GM19099 (cell line): Measurements from ENCODE around the gene STX3.

Source experiments
- POLR2A ChIP-seq: IDR thresholded peaks from 3 replicates; pipeline ENCODE4 v1.6.1; 2011; ENCODE audit warnings: low read depth; ENCODE audit not compliant: insufficient read length; ENCODE audit errors: extremely low read depth

STX3 gene

DNA sequence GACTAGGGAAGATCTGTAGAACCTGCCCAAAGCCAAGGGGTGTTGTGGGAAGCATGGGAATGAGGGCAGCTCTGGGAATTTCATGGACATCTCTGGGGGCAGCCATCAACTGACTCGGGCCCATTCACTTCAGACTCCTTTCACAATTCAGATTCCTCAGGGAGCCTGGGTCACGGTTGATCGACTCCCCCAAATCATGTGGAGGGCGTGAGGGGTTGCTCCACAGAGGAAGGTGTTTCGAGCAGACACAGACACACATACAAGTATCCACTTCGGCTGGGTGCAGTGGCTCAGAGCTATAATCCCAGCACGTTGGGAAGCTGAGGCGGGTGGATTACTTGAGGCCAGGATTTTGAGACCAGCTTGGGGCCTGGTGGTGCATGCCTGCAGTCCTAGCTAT lies 15.7 kb downstream of the STX3 start:
- TF ChIP-seq POLR2A, result no peak

DNA sequence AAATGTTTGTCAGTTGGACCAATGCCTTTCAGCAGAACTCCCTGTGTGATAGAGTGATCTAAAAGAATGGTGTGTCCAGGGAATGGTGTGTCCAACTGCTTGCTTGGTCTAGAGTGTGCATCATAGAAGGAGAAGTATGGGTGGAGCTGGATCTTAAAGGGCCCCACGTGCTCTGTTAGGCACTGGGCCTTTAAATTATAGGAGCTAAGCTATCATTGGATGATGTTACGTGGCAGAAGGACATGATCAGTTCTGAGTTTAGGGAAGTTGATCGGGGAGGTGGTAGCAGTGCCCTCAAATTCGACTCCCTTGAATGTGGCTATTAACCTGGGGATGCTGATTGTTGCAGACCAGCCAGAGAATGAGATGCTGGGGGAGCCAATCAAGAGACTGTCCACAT lies 16.4 kb downstream of the STX3 start:
- no peak for TF ChIP-seq POLR2A

DNA sequence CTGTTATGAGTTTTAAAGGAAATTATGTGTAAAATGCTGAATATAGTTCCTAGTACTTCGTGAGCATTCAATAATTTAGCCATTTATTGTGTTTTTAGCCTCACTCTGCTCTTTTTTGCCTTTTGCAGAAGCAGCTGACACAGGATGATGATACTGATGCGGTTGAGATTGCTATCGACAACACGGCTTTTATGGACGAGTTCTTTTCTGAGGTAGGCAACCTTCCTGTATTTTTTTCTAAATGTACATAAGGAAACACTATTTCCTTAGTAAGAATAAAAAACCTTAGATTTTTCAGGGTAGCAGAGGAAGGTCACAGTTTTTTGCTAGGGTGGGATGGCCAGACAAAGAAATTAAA lies 17.9 kb downstream of the STX3 start:
- TF ChIP-seq POLR2A, result no peak

DNA sequence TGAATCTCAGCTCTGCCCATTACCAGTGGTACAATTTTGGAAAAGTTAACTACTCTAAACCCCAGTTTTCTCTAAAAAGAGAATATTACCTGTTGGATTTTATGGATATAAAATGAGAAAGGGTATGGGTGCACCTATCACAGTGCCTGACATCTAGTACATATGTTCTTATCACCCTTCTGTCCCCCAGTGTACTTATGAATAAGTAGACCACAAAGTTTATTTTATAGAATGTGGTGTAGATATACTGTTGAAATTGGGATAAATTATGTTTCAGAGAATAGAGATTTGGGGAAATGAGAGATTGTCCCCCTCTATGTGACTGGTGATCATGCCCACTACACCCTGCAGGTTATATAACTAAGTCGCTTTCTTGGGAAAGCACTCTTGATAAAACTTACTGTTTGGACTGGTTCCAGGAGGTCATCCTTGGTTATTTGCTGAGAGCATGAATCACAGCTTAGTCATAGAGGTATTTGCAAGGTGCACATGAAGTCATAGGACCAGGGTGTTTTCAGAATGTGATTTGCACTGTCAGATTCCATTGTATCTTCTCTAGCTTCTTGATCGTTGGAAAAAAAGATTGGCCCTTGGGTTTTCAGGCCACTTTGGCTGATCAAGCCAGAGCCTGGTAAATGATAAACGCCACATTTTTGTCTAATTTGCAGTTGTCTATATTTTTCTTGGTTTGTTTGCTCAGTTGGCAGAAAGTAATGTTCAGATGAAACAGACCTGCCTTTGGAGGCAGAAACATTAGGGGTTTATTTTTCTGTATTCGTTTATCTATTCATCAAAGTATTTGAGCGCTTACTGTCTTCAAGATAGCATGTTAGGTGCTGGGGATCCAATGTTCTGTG lies 21.3 kb downstream of the STX3 start:
- no peak for TF ChIP-seq POLR2A

DNA sequence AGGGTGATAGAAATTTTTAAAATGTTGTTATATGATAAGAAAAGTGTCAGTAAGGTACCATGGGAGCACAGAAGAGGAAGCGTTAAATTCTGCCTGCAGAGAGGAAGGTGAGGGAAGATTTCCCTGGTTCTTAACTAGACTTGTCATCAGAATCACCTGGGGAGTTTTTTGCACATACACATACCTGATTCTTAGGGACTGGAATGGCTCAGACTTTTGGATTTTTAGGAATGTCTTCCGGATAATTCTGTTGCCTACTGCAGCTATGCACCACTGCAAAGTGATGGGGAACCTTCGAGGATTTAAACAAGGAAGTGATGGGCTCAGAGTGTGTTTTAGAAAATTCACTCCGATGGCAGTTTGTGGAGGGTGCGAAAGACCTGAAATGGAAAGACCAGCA lies 21.9 kb downstream of the STX3 start:
- no peak for TF ChIP-seq POLR2A

DNA sequence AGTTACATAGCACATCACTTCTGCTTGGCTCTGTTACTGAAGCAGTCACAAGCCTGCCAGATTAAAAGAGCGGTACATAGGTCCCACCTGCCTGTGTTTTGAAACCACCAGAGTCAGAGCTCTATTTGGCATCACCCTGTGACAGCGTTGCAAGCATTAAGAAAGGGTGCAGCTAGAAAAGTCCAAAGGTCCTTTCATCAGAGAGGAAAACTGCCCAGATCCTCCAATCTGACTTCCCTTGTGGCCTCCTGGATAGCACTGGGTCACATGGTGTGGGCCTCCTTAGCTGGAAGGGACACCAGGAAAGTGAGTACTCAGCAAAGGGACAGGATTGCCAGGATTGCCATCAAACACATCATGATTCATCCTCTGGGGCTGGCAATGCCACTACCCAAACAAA lies 22.9 kb downstream of the STX3 start:
- TF ChIP-seq POLR2A, result no peak

DNA sequence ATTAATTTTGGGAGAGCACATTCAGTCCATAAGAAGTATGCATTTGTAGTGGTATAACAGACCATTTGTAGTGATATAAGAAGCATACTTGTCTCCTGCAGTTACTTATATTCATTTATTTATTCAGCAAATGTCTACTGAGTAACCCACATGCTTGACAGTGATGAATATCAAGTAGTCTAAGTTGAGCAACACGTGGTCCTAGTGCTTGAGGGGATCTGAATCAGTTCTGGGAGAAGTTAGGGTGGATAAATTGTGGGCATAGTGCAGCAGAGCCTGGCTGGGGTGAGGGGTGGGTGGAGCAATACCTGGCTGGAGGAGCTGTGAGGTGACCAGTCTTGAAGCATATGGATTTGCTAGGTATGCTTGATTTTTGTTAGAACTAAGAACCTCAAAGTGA lies 24.3 kb downstream of the STX3 start:
- TF ChIP-seq POLR2A, result no peak

DNA sequence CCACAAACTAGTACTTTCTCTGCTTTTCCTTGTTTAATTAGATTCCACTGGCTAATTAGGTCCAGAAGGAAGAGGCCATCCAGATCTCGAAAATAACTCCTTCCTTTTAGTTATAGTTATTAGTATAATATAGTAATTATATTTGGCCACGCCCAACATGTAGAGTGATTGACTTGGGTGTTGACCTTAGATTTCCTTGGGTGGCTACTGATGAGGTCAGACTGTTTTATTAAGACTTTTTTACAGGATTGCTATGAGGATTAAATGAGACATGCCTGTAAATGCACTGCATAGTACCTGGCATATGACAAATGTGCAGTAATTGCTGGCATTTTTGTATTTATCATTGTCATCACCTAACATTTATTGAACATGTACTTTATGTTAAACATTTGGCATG lies 26.9 kb downstream of the STX3 start:
- no peak for TF ChIP-seq POLR2A

DNA sequence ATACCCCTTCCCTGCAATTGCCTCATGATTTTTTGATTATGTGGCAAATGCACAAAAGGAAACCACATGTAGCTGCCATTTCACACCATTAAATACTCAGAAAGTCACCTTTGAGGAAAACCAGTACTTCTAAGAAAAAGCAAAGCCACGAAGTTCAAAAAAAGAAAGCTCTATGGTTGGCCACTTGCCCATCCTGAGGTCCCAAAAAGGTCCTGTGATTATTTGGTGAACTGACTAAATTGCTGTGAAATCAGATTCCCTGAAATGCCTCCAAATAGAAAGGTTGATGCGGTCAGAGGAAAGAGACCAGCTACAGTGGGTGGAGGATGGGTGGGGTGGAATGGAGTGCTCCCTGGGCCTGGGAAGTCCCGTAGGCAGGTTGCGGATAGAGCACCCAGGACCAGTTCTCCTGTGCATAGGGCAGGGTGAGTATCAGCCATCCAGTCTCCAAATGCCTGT lies 28.5 kb downstream of the STX3 start:
- no peak for TF ChIP-seq POLR2A

DNA sequence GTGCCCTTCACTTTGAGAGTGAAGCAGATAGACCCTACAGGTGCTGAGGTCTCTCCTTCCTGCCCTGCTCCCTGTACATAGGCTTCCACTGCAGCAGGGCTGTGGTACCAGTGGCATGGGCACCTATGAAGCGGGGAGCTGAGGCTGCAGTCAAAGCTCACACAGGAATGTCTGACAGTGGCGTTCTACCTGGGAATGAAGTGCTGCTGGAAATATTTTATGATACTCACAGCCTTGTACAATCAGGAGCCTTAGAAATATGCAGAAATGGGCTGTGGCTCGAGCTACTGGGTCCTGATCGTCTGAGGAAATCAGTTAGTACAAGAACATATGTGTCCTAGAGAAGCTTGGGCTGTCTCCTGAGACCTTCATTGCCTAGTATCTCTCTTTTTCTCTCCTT lies 30.6 kb downstream of the STX3 start:
- no peak for TF ChIP-seq POLR2A

DNA sequence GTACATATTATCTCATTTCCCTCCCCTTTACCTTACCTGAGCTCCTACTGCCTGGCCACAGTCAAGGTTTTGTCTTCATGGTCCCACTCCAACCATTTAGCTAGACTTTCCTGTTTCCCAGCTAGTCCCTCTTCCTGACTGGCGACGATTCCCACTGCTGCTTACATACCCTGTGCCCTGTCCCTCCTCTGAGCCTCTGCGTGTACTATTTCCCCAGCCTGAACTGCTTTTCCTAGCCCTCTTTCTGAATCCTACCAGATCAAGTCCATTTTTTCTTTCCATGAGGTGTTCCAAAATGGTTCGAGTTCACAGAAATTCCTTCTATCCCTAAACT lies 32.0 kb downstream of the STX3 start:
- no peak for TF ChIP-seq POLR2A

DNA sequence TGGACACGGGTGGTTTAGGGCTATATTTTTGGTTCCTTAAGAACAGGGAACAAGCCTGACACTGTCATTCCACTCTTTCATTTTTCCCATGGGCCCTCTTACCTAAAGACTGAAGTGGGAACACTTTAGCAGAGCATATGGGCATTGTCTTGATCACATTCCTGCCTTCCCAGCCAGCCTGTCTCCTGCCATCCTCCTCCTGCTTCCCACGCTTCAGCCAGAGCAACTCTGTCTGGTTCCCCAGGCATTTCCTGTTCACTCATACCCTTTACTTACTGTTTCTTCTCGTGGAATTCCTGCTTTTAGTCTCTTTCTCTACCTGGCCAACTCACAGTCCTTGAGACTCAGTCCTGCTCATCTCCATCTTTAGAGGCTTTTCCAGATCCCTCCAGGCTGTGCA lies 32.6 kb downstream of the STX3 start:
- no peak for TF ChIP-seq POLR2A

DNA sequence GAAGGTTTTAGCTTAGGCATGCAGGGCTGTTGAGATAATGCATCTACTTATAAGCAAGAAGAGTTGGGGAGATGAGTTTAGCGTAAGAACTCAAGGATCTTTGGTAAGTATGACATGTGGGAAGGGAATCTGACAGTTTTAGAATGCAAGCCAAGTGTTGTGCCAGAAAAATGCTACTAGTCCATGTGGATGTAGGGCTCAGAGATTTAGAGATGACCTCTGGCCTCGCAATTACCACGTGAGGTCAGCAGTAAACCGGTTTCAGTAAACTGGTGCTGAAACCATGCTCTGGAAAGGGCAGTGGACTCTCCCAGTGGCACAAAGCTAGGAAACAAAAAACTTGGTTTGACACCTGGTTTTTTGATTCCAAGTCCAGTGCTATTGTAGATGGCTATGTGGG lies 36.5 kb downstream of the STX3 start:
- no peak for TF ChIP-seq POLR2A

DNA sequence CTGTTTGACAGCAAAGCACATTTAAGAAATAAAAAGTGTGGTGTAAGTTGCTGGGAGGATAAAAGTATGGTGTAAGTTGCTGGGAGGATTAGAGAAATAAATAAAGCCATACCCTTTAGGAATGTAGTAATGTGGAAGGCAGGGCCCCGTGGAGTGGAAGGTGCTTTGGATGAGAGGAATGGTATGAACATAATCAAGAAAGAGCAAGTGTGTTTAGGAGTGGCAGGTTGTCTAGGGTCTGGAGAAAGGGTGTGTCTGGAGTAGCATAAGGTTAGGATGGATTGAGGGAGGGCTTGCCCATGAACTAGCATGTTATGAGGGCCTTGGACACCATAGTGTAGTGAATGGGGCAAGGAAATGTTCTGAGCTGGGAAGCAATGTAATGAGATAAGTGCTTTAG lies 37.3 kb downstream of the STX3 start:
- TF ChIP-seq POLR2A, result no peak

DNA sequence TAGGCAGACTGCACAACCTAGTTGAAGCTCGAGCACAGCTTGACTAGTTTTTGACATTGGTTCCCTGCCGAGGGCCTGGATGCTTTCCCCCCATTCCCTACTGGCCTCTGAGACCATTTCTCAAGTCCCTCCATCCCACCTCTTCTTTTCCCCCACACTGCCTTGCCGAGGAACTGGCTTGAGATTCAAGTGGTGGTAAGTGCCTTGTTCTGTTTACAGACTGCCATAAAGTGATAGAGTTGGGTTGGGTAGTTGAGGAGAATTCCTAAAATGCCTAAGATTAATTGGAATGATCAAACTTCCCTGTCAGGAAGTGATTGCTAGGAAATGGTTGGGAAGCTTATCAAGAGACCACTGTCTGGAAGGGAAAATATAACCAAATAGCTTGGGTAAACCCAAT lies 39.2 kb downstream of the STX3 start:
- TF ChIP-seq POLR2A, result no peak

DNA sequence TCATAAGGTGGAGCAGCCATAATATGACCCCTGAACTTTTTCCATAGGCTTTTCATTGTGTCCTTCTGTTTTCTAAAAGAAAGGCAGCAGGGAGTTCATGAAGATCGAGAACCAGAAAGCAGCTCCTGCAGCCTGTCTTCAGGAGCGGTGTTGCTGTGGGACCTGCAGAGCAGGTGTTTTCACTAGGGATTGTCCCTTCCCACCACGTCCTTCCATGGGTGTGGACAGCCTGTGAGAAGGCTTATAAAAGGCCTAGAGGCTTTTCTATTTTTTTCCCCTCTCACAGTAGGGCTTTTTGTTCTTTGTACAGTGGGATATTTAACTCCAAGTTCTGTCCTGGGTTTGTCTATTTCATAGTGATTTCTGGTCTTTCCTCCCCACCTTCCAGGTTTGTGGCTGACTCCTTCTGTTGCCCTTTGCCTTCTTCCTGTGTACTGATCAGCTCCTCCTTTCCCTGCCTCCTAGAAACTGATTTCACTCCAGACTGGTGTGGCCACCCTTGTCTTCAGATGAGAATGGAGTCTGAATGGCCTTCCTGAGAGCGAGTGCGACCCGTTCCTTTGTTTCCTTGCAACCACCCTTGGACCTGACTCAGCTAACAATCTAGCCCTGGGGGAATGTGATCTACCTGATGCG lies 45.3 kb downstream of the STX3 start:
- no peak for TF ChIP-seq POLR2A
